ENCODE results near the gene FILIP1L.

The FILIP1L gene

DNA sequence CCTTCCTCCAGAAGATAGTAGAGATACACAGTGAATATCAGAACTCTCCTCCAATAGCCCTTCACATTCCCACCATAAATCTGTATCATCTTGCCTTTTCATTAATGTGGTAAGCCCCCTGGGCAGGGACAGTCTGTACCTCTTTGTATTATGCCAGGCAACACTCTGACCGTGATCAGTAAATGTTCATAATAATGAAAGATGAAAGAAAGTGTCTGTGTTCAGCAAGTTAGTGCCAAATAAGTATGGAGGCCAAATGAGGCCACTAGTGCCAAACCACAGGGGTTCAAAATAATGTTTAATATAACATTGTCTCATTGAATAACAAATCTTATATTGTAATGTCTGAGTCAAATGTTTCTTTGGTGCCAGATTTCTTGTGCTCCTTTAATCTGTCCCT is 192.3 kb downstream of the FILIP1L start:
- no peak for DNase-seq

GRCh38 chr3:99921377-99921695 is 193.0 kb downstream of the FILIP1L start:
- no peak for DNase-seq

- no peak for DNase-seq
Observed at GRCh38 chr3:99920481-99921376, 193.6 kb downstream of the FILIP1L start.

DNA sequence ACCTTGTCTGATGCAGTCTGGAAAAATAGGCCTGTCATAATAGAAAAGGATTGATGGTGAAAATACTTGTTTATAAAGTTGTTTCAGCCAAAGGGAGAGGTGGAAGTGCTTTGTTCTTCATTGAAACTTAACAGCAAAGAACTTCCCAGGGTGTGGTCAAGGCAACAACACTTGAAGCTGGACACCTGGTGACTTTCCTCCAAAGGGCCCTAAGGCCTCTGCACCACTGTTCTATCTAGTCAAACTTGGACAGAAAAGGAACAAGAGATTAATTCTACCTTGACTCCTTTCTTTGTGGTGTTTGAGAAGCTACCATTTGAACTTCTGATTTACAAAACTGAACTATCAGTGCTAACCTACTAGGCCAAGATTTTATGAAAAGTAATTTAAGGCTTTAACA is 194.6 kb downstream of the FILIP1L start:
- DNase-seq: no peak

DNA sequence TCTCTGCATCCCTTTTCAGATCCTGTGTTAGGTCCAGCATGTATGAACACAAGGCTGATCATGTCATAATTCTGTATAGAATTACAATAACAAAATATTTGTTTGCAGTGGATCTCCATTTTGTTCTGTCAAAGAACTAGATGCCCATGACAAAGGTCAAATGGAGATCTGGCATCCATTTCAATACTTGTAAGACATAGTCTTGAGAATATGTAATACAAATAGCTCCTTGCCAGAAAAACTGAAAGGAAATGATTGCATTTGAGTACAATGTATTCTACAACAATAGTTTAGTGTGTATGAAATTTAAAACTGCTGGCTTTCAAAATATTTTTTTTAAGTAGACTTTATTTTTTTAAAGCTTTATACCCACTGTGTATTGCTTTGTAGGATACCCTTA is 195.6 kb downstream of the FILIP1L start:
- no peak for DNase-seq

GRCh38 chr3:99915906-99916432 is 198.3 kb downstream of the FILIP1L start:
- DNase-seq: no peak

DNA sequence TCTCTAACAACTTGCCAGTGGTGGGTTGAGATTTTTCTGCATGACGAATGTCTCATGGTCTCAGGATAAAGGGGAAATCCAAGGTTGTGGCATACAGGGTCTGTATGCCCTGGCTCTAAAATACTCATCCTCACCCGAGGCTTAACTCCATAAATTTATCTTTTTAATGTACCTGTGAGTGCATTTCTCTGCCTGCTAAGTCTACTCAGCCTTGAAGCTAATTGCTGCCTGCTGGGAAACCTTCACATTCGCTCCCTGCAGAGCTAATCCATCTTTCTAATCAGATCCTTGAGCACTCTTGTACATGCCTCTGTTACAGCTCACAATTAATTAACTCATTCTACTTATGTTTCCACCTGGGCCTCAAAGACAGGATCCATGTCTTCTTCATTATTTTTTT is 202.9 kb downstream of the FILIP1L start:
- DNase-seq: no peak

DNA sequence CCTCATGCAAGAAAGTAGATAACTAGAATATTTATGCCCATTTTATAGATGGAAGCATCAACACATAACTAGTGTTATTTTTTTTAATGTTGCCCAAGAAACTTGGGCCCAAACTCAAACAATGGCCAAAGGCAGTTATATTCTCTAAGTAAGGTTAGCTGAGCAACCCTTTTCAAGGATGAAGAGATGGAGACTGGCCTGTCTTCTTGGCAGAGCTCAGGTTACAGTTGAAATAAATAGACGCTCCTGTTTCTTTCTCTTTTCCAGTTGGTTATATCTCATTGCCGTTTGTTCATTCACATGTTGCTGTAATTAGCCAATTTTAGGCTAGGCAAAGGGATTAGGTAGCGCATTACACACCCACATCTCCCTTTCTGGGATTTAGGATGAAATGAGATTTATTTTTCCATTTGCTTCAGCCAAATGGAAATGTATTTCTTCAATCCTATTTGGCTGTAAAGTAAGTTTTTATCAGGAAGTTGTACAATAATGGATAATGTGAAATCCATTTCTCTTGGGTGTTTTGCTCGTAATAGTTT is 203.5 kb downstream of the FILIP1L start:
- DNase-seq: no peak

DNA sequence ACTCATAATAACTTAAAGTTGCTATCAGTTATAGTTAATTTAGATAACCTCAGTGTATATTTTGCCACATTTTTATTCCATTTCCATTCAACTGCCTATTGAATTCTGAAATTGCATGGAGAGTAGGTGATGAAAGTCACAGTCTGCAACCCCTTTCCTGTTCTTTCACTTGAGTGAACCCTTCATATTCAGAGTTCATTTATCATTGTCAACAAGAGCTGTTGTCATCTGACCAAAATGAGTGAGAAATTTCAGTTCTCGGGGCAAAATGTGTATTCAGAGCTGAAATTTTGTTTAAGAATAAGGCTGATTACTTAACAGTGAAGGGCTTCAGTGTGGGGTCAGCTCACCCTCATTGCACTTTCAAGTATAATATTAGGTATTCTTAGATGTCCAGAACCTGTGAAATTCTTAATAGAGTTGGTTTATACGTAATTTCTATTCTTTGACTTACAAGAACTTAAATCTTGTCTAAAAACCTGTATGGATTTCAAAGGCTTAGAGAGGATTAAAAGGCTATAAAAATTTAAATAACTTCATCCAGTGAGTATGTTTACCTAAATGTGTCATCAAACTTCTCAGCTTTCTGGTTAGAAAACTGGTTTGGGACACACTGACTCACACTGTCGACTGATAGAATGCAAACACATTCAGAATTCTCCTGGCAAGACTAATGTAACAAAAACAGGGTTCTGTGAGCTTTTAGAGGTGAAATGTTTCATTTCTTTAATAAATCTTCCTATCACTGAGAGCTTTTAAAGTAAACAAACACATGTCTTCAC is 204.4 kb downstream of the FILIP1L start:
- DNase-seq: no peak

GRCh38 chr3:99907959-99908544 is 206.2 kb downstream of the FILIP1L start:
- no peak for DNase-seq

DNA sequence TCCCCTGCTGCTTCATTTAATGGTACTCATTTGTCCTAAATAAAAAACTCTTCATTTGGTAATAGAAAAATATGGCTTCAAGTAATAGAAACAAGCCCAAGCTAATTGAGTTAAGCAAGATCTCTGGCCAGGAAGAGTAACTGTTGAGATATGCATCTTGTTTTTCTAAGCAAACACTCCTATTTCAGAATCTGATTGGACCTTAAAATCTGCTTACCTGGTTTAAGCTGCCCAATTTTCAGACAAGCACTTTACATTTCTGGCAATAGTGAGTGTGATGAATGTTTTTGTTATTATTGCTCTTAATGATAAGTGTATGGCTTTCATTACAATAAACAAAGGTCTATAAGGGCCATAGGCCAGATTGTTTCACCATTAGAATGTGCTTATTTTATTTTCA is 210.4 kb downstream of the FILIP1L start:
- no peak for DNase-seq

DNA sequence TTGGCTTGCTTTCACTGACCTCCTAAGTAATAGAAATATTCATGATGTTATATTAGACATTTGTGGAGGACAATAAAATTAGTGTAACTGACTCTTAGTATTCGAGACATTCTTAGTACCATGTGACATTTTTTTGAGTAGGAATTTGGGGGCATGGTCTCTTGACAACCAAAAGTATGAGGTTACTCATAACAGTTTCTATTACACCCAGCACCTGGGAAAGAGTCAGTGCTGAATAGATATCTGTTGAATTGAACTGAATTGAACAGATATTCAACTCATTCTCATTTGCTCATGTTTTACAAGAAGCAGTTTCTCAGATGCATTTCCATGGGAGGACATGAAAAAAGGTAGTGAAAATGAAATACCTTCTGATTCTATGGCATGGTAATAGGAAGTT is 212.2 kb downstream of the FILIP1L start:
- no peak for DNase-seq

- DNase-seq: no peak
Observed at GRCh38 chr3:99901200-99901926, 212.9 kb downstream of the FILIP1L start.

GRCh38 chr3:99900248-99900647 is 214.1 kb downstream of the FILIP1L start:
- DNase-seq: no peak

GRCh38 chr3:99899603-99900002 is 214.7 kb downstream of the FILIP1L start:
- DNase-seq: no peak

GRCh38 chr3:99896482-99896881 is 217.8 kb downstream of the FILIP1L start:
- no peak for DNase-seq

- no peak for DNase-seq
Observed at GRCh38 chr3:99895703-99896441, 218.4 kb downstream of the FILIP1L start.

DNA sequence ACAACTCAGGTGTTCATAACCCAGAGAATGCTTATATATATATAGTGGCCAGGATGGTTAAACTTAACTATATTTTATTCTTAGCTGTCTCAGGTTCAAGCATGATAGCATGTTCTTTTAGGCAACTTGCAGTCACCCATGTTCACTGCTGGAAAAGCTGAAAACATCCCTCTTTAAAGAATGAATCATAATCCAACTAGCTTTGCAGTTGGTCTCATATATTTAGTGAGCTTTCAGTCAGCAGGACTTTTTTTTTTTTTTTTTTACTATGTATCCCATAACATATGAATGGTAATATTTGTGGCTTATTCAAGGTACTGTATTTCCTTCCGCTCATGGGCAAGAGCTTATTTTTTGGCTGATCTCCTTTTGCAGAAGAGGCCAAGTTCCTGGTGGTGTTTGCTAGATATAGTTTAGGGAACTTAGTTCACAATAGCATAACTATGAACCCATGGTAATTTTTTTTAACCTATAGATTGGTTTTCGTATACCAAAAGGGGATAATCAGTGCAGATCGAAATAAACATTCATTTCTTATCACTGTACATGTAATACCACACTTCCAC is 219.1 kb downstream of the FILIP1L start:
- DNase-seq: no peak

DNA sequence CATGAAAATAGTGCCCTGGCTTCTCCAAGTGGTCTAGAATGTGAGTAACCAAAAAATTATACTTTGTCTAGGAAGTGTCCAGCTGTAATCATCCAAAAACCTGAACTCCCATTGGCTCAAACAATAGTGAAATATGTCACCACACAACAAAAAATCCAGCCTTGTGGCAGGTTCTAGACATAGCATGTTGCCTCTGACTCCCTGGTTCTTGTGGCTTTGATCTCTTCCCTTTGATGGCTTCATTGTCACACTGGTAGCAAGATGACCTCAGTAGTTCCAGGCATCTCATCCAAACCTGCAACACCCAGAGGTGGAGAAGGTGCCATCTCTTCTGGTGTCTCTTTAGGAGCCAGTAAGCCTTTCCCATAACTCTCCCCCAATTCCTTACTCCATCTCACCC is 222.0 kb downstream of the FILIP1L start:
- no peak for DNase-seq

DNA sequence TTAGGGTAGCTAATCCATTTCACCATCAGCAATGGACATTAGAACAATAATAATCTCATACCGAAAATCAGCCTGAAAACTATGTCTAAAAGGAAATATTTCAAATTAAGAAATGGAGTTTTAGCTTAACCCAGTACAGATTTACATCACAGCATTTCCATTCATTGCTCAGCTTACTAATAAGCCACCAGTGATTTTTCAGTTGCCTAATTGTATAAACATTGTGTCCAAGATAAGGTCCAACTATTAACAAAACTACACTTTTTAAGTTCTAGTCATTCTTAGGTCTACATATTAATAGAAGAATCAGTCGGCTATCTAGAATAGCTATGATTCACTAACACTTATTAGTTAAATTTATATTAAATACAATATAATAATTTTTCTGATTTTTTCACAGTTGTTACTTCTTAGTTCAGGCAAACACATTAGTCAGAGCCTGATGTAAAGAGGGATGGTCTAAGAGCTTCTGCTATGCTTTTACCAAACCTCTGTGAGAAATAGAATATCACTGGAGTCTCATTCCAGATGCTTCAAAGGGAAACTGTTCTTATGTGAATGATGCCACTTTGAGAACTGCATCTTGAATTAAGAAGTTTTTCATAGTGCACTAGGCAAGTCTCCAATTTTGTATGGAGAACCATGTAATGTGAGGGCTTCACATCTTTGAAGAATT is 222.6 kb downstream of the FILIP1L start:
- DNase-seq: no peak
